SKM-1 (cell line): ENCODE data around the gene KLK1.
"Not testable (repeated sequence)": the region's sequence is repeated elsewhere in the genome, so short reads cannot be mapped to it uniquely, and the experiment has no call there.

Experiments used
- DNase-seq: peaks from one replicate; lab custom pipeline; 2025; ENCODE audit not compliant: unreplicated experiment; lab: John Stamatoyannopoulos, UW

KLK1 gene

DNA sequence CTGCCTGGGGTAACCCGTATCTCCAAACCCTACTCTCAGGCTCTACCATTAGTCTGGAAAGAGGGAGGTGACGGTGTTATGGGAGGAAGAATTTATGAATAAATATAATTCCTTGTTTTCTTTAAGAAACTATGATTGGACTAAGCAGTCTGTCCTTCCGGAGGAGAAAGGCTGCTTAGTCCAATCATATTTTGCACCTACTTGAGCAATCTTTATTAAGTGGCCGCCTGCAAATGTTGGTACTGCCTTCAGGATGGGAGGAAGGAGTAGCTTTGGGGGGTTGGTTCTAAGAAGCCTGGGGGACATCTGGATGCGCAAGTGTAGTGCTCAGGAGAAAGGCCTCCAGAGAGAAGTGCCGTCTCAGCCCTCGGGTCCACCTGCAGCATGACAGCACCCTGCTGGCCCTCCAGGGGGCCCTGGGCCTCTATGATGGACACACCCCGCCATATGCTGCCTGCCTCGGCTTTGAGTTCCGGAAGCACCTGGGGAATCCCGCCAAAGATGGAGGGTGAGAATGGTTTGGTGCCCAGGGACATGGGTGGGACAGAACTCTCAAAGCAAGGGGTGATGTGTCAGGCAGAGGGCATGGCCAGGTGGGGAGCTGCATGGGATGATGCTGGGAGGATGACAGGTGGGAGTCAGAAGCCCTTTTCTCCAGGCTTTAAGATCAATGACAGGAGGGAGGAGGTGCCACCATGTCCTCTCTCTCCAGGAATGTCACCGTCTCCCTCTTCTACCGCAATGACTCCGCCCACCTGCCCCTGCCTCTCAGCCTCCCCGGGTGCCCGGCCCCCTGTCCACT is 29.3 kb downstream of the KLK1 start:
- DNase-seq: no peak

DNA sequence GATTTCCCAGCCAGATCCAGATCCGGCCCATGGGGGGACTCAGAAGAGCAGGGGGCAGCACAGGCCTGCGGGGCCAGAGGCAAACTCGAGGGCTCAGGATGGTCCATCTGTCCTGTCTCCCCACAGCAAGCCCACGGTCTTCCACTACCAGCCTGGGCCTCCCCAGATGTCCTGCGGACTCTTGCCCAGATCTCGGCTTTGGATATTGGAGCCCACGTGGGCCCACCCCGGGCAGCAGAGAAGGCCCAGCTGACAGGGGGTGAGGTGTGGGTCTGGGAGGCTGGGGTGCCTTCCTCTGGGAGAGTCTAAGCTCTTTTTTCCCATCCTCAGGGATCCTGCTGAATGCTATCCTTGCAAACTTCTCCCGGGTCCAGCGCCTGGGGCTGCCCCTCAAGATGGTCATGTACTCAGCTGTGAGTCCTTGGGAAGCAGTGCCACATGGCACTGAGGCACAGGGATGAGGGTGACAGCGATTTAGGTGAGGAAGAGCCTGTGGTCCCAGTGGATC is 30.0 kb downstream of the KLK1 start:
- no peak for DNase-seq

DNA sequence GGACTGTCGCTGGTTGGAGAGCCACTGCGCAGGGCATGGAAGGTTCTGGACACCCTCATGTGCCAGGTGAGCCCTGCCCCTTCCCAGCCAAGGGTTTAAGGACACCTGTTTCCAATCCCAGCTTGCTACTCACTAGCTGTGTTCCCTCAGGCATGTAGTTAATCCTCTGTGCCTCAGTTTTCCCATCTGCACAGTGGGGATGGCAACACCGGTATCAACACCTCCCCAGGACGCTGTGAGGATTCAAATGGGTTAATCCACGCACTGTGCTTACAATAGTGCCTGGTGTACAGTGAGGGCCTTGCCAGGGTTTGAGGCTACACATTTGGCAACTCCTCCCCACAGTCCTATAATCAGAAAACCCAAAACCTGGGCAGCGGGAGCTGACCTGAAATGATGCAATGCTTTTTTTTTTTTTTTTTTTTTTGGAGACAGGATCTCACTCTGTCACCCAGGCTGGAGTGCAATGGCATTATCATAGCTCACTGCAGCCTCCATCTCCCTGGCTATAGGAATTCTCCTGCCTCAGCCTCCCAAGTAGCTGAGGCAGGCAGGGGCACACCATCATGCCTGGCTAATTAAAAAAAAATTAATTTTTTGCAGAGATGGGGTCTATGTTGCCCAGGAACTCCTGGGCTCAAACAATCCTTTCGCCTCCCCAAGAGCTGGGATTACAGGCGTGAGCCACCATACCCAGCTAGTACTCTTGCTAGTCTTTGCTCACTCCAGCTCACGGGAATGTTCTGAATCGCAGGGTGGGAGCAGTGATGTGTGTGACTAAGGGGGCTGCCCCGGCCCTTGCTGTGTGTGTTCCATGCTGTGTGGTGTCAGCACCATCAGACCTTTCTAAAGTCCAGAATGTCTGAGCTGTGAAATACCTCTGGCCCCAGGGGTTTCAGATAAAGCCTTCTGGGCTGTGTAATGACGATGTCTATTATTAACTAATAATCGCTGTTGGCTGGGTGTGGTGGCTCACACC is 31.0 kb downstream of the KLK1 start:
- DNase-seq: no peak

- no peak for DNase-seq
These were observed 31.9 kb downstream of the KLK1 start for GRCh38 chr19:50791594-50792271.

- no peak for DNase-seq
These were observed 32.6 kb downstream of the KLK1 start for GRCh38 chr19:50790922-50791467.

- no peak for DNase-seq
These were observed 33.2 kb downstream of the KLK1 start, which contains the start of gene ACP4 for GRCh38 chr19:50790396-50790795. Gene ACP4, plus strand, starts transcription at chr19:50790415. Its CDS starts 0 bp downstream, at chr19:50790415.

- DNase-seq: no peak
These were observed 38.3 kb downstream of the KLK1 start for GRCh38 chr19:50785329-50785728.

DNA sequence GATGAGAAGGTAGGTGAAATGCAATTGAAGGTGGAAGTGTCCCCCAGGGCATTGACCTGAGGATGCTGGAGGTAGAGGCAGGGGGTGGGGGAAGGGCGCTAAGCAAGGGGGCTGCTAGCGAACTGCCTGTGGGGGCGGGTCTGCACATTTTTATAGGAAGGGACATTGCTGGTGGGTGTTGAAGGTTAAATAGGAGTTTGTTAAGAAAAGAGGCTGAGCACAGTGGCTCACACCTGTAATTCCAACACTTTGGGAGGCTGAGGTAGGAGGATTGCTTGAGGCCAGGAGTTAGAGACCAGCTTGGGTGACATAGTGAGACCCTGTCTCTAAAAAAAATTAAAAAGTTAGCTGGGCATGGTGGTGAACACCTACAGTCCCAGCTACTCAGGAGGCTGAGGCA is 38.9 kb downstream of the KLK1 start:
- DNase-seq: no peak

GRCh38 chr19:50783848-50784152 is 39.8 kb downstream of the KLK1 start:
- not testable (repeated sequence) for DNase-seq

DNA sequence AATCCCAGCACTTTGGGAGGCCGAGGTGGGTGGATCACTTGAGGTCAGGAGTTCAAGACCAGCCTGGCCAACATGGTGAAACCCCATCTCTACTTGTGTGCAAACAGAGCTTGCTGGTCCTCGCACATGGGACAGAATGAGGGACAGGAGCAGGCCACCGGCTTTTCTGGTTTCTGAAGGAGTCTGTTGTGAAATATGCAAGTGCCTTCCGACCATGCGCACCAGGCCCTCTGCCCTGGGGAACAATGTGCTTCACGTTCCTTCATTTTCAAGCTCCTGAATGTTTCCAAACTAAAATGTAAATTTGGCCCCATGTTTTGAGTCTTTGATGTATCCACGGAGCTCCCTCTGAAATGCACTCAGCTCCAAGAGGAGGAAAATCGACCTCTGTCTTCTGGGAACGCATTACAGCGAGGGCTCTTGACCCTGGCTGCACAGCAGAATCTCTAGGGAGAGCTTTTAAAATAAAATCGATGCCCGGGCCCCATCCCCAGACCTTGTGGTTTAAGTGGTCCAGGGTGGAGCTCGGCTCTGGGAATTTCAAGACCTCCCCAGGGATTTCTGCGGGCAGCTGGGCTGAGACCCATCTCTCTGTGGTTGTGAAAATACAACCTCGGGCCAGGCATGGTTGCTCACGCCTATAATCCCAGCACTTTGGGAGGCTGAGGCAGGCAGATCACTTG is 42.7 kb downstream of the KLK1 start:
- DNase-seq: no peak

GRCh38 chr19:50779504-50780457 is 43.8 kb downstream of the KLK1 start:
- no peak for DNase-seq

DNA sequence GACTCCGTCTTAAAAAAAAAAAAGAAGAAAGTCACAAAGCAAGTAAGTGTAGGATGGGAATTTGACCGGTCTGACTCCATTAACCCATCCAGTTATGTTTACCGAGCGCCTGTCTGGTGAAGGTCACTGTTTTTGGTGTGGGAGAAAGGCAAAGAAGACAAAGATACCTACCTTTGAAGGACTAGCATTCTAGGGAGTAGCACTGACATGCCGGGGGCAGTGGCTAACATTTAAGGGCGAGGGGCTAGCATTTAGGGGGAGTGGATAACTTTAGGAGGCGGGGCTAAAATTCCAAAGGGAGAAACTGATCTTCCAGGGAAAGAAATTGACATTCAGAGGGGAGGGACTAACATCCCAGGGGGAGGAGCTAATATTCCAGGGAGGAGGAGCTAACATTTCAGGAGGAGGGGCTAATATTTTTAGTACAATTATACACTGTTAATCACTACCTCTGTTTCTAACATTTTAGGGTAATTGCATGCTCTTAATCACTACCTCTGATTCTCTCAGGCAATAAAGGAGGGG is 44.6 kb downstream of the KLK1 start:
- no peak for DNase-seq

GRCh38 chr19:50777830-50778303 is 45.7 kb downstream of the KLK1 start:
- DNase-seq: no peak

GRCh38 chr19:50777261-50777660 is 46.3 kb downstream of the KLK1 start:
- no peak for DNase-seq

DNA sequence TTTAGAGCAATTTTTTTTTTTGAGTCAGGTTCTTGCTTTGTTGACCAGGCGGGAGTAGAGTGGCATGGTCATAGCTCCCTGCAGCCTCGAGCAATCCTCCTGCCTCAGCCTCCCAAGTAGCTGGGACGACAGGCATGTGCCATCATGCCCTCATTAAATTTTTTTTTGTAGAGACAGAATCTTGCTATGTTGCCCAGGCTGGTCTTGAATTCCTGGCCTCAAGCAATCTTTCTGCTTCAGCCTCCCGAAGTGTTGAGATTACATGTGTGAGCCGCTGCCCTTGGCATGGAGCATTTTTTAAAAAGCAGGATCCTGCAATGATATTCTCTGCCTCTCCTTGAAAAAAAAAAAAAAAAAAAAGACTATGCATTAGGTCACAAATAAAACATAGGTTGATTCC is 47.5 kb downstream of the KLK1 start:
- no peak for DNase-seq

DNA sequence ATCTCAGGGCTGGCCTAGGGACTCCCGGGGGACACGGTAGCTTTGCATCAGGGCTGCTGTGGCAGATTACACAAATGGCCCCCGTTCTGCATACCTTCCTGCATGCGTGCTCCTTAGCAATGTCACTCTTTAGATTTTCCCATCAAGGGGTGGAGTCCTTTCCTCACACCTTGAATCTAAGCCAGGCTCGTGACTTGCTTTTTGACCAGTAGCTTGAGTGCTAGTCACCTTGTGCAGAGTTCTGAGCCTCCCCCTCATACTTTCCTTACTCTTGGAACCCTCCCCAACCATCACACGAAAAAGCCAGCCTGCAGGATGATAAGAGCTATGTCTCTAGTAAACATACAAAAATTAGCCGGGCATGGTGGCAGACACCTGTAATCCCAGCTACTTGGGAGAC is 50.1 kb downstream of the KLK1 start:
- DNase-seq: not testable (repeated sequence)

DNA sequence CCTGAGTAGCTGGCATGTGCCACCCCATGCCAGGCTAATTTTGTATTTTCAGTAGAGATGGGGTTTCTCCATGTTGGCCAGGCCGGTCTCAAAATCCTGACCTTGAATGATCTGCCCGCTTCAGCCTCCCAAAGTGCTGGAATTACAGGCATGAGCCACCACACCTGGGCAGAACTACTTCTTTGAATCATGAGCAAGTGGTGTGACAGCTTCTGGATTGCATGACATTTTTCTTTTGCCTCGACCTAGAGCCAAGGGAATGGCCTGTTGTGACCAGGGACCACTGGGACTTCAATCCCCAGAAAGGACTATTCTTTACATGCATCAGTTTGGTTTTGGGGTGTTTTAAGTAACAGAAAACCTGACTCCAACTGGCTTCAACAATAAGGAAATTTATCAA is 50.7 kb downstream of the KLK1 start:
- DNase-seq: not testable (repeated sequence)

DNA sequence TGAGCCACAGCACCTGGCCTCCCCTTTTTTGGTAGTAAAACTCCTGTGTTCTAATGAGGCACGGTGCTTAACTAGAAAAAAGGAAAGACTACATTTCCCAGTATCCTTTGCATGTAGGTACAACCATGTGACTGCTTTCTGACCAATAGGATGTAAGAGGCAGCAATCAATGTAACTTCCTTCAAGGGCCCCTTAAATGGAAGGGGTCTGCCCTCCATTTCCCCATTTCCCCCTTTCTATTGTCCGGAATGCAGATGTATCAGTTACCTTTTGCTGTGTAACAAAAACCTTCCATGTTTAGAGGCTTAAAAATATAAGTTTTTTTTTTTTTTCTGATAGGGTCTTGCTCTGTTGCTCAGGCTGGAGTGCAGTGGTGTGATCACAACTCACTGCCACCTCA is 51.1 kb downstream of the KLK1 start:
- no peak for DNase-seq

DNA sequence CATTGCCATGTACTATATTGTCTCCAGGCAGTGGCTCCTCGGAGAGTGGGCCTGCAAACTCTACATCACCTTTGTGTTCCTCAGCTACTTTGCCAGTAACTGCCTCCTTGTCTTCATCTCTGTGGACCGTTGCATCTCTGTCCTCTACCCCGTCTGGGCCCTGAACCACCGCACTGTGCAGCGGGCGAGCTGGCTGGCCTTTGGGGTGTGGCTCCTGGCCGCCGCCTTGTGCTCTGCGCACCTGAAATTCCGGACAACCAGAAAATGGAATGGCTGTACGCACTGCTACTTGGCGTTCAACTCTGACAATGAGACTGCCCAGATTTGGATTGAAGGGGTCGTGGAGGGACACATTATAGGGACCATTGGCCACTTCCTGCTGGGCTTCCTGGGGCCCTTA is 52.7 kb downstream of the KLK1 start:
- no peak for DNase-seq
